ENCODE data around the gene STT3B. TPM values are rescaled to one million over a fixed set of nuclear protein-coding genes. Genes with fewer than 3 reads are reported as not detected.

Gene STT3B
- total RNA-seq, 1 experiment from 2014 or later: 155 TPM

DNA sequence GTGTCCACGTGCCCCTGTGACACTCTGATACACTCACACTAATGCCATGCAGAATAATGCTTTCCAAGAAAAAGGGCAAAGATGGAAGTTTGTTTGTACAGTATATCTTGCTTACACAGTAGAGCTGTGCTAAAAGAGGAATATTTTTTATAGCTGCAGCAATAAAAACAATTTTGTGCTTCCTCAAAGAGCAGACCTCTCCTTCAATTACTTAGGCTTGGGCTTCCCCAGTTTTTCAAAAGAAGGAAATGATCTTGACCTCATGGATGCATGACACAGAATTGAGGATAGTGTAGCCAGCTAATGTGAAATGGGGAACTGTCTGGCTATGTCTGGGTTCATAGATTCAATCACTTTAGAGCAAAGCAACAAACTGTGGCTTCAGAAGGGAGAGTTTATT lies 137.4 kb downstream of the STT3B start:
- H3K9me2 ChIP-seq (ENCODE audit: insufficient read depth): no peaks in the 10 kb centered on the region
- no peak overlapping the region for H2AFZ ChIP-seq
- peaks cover 15% of the 10 kb centered on the region for H3K4me1 ChIP-seq (replicated peaks; ENCODE audit: insufficient read depth)
- peaks cover 12% of the 10 kb centered on the region for H3F3A ChIP-seq (ENCODE audit: insufficient read depth, low read depth)
- POLR2A ChIA-PET (ENCODE audit: unreplicated experiment): no interaction called here
- H4K20me1 ChIP-seq (ENCODE audit: insufficient read depth): no peaks in the 10 kb centered on the region
- no peak overlapping the region for H3K4me3 ChIP-seq
- DNase-seq: no peak
- no peak overlapping the region for H3K4me2 ChIP-seq
- no peaks in the 10 kb centered on the region for H3K79me2 ChIP-seq (ENCODE audit: low read depth)
- H3K9me3 ChIP-seq (ENCODE audit: insufficient read depth, low read depth): no peaks in the 10 kb centered on the region
- no peak overlapping the region for H3K27ac ChIP-seq
- intact Hi-C loops (cut with micrococcal nuclease; ENCODE audit: unreplicated experiment): no loop called here
- H3K27me3 ChIP-seq (ENCODE audit: insufficient read depth, low read depth): no peaks in the 10 kb centered on the region
- TF ChIP-seq, protein P1, sequence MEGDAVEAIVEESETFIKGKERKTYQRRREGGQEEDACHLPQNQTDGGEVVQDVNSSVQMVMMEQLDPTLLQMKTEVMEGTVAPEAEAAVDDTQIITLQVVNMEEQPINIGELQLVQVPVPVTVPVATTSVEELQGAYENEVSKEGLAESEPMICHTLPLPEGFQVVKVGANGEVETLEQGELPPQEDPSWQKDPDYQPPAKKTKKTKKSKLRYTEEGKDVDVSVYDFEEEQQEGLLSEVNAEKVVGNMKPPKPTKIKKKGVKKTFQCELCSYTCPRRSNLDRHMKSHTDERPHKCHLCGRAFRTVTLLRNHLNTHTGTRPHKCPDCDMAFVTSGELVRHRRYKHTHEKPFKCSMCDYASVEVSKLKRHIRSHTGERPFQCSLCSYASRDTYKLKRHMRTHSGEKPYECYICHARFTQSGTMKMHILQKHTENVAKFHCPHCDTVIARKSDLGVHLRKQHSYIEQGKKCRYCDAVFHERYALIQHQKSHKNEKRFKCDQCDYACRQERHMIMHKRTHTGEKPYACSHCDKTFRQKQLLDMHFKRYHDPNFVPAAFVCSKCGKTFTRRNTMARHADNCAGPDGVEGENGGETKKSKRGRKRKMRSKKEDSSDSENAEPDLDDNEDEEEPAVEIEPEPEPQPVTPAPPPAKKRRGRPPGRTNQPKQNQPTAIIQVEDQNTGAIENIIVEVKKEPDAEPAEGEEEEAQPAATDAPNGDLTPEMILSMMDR (conservative IDR thresholded peaks at IDR 0.05): no peak
- TF ChIP-seq EZH2 (IDR thresholded peaks at IDR 0.05; ENCODE audit: low read depth): no peak
- BruUV-seq (replicated peaks): no TSS peak
- CTCF ChIA-PET: no interaction called here
- no peaks in the 10 kb centered on the region for H3K36me3 ChIP-seq (ENCODE audit: low read depth)

DNA sequence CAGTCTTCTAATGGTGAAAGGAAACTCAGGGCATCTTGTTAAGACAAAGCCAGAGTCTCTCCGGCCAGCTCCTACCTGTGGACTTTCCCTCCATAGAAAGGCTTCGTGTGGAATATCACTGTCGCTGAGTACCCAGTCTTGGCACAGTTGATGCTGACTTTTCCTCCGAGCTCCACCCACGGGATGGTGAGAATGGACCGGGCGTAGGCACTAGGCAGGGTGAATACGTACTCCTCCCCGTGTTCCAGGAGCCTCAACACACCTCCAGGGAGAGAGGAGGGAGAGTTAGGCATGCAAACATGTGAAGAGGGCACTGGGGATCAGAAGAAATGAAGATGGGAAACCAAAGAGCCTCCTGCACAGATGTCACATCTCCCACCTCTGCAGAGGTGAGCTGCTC lies 138.0 kb downstream of the STT3B start:
- BruUV-seq (replicated peaks): no TSS peak
- Histone ChIP-seq H3K4me2 (no peak overlapping the region), H4K20me1 (ENCODE audit: insufficient read depth) (no peaks in the 10 kb centered on the region), H3K9me3 (ENCODE audit: insufficient read depth, low read depth) (no peaks in the 10 kb centered on the region), H3K27me3 (ENCODE audit: insufficient read depth, low read depth) (no peaks in the 10 kb centered on the region), H2AFZ (no peak overlapping the region), H3F3A (ENCODE audit: insufficient read depth, low read depth) (peaks cover 12% of the 10 kb centered on the region), H3K79me2 (ENCODE audit: low read depth) (no peaks in the 10 kb centered on the region), H3K27ac (no peak overlapping the region), H3K4me1 (replicated peaks; ENCODE audit: insufficient read depth) (peaks cover 15% of the 10 kb centered on the region), H3K9me2 (ENCODE audit: insufficient read depth) (no peaks in the 10 kb centered on the region), H3K4me3 (no peak overlapping the region), H3K36me3 (ENCODE audit: low read depth) (no peaks in the 10 kb centered on the region)
- intact Hi-C loops (cut with micrococcal nuclease; ENCODE audit: unreplicated experiment): no loop called here
- DNase-seq: no peak
- CTCF ChIA-PET: no interaction called here
- POLR2A ChIA-PET (ENCODE audit: unreplicated experiment): no interaction called here
- TF ChIP-seq, protein P1 (conservative IDR thresholded peaks at IDR 0.05): no peak
- TF ChIP-seq EZH2 (IDR thresholded peaks at IDR 0.05; ENCODE audit: low read depth): no peak

DNA sequence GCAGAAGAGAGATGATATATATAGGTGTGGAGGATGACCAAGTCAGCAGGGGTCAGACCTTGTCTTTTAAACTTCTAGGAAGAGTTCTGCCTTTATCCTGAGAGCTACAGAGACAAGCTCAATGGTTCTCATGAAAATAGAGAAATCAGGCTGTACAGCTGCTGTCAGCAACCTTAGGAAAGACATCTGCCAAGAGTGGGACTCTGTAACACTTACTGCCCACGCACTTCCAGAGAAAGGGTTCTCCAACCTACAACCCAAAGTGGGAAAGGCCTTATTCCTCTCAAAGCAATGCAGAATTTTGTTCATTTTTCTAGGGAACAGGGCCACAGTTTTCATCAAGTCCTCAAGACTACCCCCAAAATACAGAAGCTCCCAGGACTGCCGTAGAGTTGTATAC lies 138.7 kb downstream of the STT3B start:
- H3K36me3 ChIP-seq (ENCODE audit: low read depth): no peaks in the 10 kb centered on the region
- no peaks in the 10 kb centered on the region for H3K9me3 ChIP-seq (ENCODE audit: insufficient read depth, low read depth)
- POLR2A ChIA-PET (ENCODE audit: unreplicated experiment): no interaction called here
- H3K4me1 ChIP-seq (replicated peaks; ENCODE audit: insufficient read depth): peaks cover 15% of the 10 kb centered on the region
- no peaks in the 10 kb centered on the region for H4K20me1 ChIP-seq (ENCODE audit: insufficient read depth)
- no peaks in the 10 kb centered on the region for H3K27me3 ChIP-seq (ENCODE audit: insufficient read depth, low read depth)
- H2AFZ ChIP-seq: no peak overlapping the region
- H3F3A ChIP-seq (ENCODE audit: insufficient read depth, low read depth): peaks cover 12% of the 10 kb centered on the region
- no peak overlapping the region for H3K4me2 ChIP-seq
- BruUV-seq (replicated peaks): no TSS peak
- intact Hi-C loops (cut with micrococcal nuclease; ENCODE audit: unreplicated experiment): no loop called here
- no peak overlapping the region for H3K27ac ChIP-seq
- H3K4me3 ChIP-seq: no peak overlapping the region
- H3K79me2 ChIP-seq (ENCODE audit: low read depth): no peaks in the 10 kb centered on the region
- H3K9me2 ChIP-seq (ENCODE audit: insufficient read depth): no peaks in the 10 kb centered on the region
- CTCF ChIA-PET: no interaction called here
- DNase-seq: no peak
- TF ChIP-seq, protein P1 (conservative IDR thresholded peaks at IDR 0.05): no peak
- TF ChIP-seq EZH2 (IDR thresholded peaks at IDR 0.05; ENCODE audit: low read depth): no peak
